Spleen (tissue), 7 donors: ENCODE results near the gene SARS2.

ENCODE experiments used
- POLR2A ChIP-seq, 3 donors: fragments of 450-650 bp; IDR thresholded peaks; one replicate each; pipeline ENCODE4 v1.5.1; 2017; ENCODE audit warnings: antibody characterized with exemption in 3 of 3, mild to moderate bottlenecking in 1 of 3
- POLR2AphosphoS5 ChIP-seq, 3 donors: sonication (generic); formaldehyde crosslinking; IDR thresholded peaks; one replicate each; pipeline ENCODE4 v1.5.1; 2017; ENCODE audit warnings: antibody characterized with exemption in 3 of 3
- TF ChIP-seq, protein P1 (sequence below), 11 experiments: fragments of 200-600 bp in 7 of 11; fragments of 450-650 bp in 4 of 11; sonication (generic) in 4 of 11; IDR thresholded peaks in 8 of 11; conservative IDR thresholded peaks in 3 of 11; 1 replicate in 7 of 11; 2 replicates in 4 of 11; pipeline versions ENCODE4 v1.4.0 to v1.8.0; 2016 to 2021; ENCODE audit warnings: antibody characterized with exemption in 11 of 11, inconsistent platforms in 4 of 11, mild to moderate bottlenecking in 1 of 11
- donor health status: DM: no; HTN: no; CAD: no; lungs with moderate emphysema.
- donor health status: DM: no; HTN: no; CAD: no.
- donor health status: DM: no; HTN: no; CAD: no.

DNA sequence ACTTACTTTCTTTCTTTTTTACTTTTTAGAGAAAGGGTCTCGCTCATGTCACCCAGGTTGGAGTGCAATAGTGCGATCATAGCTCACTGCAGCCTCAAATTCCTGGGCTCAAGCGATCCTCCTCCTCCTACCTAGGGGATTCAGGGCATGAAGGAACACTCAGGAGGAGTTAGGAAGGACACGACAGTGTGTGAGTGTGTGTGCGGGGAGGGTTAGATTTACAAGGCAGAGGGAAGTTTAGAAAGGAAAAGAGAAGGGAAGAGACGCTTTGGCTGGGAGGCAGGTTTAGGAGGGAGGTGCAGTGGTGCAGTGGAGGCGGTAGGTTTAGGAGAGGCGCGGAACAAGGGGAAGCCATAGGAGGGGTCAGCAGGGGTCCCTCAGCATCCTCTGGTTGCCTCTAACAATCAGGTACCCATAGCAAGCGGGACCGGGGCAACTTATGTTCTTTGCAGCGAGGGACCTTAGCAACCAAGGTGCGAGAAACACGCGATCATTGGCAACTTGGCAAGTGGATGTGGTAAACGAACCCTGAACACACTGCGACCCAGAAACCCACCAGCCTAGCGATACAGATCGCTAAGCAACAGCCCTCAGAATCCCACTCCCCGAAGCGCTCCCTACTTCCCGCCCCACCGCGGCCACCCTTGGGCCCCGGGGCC lies 31.6 kb downstream of the SARS2 start:
- no peak for TF ChIP-seq POLR2AphosphoS5 (IDR thresholded peaks at IDR 0.05)
- TF ChIP-seq POLR2A (IDR thresholded peaks at IDR 0.05) = no peak
- TF ChIP-seq, protein P1, sequence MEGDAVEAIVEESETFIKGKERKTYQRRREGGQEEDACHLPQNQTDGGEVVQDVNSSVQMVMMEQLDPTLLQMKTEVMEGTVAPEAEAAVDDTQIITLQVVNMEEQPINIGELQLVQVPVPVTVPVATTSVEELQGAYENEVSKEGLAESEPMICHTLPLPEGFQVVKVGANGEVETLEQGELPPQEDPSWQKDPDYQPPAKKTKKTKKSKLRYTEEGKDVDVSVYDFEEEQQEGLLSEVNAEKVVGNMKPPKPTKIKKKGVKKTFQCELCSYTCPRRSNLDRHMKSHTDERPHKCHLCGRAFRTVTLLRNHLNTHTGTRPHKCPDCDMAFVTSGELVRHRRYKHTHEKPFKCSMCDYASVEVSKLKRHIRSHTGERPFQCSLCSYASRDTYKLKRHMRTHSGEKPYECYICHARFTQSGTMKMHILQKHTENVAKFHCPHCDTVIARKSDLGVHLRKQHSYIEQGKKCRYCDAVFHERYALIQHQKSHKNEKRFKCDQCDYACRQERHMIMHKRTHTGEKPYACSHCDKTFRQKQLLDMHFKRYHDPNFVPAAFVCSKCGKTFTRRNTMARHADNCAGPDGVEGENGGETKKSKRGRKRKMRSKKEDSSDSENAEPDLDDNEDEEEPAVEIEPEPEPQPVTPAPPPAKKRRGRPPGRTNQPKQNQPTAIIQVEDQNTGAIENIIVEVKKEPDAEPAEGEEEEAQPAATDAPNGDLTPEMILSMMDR (IDR thresholded peaks at IDR 0.05 in 8 of 11, conservative IDR thresholded peaks at IDR 0.05 in 3 of 11) = no peak
